ENCODE data around the gene EPHA2.

GRCh38 chr1:16130827-16131226 is 25.0 kb downstream of the EPHA2 start:
- no peak for TF ChIP-seq CEBPB (IDR thresholded peaks at IDR 0.05)
- TF ChIP-seq MAX (IDR thresholded peaks at IDR 0.05): no peak
- TF ChIP-seq CTCF (IDR thresholded peaks at IDR 0.05): no peak
- TF ChIP-seq EHMT2 (IDR thresholded peaks at IDR 0.05; ENCODE audit: low read depth): no peak
- TF ChIP-seq EP300 (IDR thresholded peaks at IDR 0.05): no peak
- TF ChIP-seq JUN (IDR thresholded peaks at IDR 0.05): no peak
- no peak for TF ChIP-seq CHD4 (IDR thresholded peaks at IDR 0.05; ENCODE audit: borderline replicate concordance)
- TF ChIP-seq BHLHE40 (IDR thresholded peaks at IDR 0.05; ENCODE audit: low read depth, low read length): no peak
- TF ChIP-seq MAFK (IDR thresholded peaks at IDR 0.05; ENCODE audit: partially characterized antibody): no peak

Measured in A549 (cell line).